ENCODE results near the gene ANKRD12.
A peak's percentile ranks its signal among the peaks of the same experiment; 100 is the strongest.
"Not testable (repeated sequence)": the region's sequence is repeated elsewhere in the genome, so short reads cannot be mapped to it uniquely, and the experiment has no call there.

The ANKRD12 gene

DNA sequence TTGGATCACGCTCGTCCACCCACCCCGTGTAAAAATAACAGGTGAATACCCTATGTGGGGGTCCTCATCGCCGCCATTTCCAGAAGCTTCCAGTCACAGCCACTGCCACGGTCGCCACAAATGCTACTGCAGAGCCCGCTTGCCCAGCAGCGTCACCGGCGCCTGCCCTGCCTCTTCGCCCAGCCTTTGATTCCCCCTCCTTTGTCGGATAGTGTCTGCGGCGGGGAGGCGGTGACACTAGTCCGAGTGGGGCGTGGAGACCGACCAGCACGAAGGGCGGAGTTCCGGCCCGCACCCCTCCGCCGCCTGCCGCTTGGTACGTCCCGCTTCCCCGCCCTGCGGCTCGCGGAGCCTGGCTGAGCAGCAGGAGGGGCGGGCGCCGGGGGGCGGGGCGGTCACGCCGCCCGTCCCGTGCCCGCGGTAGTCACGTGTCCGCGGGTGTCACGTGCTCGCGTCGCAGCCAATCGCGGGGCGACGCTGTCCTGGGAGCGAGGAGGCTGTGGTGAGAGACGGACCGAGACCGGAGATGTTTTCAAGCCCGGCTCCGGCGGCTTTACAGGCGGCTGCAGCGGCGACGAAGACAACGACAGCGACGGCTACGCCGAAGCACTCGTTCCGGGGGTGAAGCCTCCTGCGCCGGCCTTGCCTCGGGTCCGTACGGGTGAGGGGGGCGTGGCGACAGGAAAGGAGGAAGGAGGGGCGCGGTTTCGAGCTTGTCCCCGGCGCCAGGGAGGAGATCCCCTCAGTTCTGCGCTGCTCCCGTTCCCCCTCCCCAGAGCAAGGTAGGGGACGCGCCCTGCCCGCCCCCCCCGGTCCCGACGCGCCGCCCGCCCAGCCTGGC is at the start of gene ANKRD12:
Gene ANKRD12, plus strand, starts transcription at position 467 of the 841 bp plus-strand sequence. CDS start 45,652 bp downstream, outside the sequence.
- DNase-seq (ENCODE audit: low spot score) = peak; percentile 98

DNA sequence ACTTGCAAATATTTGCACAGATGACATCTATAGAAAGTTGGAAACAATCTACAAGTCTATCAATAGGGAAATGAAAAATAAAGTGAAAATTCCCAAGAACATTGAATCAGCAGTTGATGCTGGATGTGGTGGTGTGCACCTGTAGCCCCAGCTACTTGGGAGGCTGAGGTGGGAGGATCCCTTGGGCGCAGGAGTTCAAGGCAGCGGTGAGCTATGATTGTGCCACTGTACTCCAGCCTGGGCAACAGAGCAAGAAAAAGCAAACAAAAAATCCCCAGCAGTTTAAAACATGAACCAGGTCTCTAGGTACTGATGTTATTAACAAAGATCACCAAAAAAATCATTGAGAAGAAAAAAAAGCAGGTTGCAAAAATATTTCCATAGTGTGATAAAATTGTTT is 49.4 kb upstream of the ANKRD12 start:
- no peak for DNase-seq (ENCODE audit: low spot score)

DNA sequence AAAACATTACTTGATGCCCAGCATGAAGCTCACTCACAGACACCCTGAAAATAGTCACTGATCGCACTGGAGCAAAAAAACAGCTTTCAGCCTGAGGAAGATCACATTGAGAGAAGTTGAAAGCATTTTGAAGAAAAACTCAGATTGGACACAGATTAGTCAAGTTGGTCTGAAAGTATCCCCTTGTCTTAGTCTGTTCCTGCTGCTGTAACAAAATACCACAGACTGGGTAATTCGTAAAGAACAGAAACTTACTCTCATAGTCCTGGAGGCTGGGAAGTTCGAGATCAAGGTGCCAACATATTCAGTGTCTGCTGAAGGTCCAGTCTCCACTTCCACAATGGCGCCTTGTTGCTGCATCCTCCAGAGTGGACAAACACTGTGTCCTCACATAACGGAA is 48.3 kb upstream of the ANKRD12 start:
- DNase-seq (ENCODE audit: low spot score) = no peak

- not testable (repeated sequence) for DNase-seq (ENCODE audit: low spot score)
These were observed 47.9 kb upstream of the ANKRD12 start for GRCh38 chr18:9088727-9089126.

GRCh38 chr18:9090578-9090977 is 46.0 kb upstream of the ANKRD12 start:
- DNase-seq (ENCODE audit: low spot score) = no peak

- DNase-seq (ENCODE audit: low spot score) = no peak
These were observed 45.5 kb upstream of the ANKRD12 start for GRCh38 chr18:9091066-9091476.

DNA sequence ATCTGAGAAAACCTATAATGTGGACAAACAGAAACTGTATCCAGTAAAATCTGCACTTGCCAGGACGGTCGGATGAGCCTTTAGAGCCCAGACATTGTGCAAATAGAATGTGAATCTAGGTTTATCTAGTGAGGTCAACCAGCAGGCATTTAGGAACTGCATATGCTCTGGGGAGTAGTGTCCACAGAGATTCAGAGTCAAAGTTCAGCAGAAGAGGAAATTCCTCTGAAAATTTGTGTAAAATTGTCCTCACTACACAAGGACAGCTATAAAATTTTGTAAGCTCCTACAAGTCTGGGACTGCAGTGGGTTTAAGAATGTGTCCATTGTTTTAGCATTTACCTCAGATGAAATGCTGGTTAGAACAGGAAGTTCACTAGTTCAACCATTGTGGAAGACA is 43.9 kb upstream of the ANKRD12 start:
- DNase-seq (ENCODE audit: low spot score) = no peak

DNA sequence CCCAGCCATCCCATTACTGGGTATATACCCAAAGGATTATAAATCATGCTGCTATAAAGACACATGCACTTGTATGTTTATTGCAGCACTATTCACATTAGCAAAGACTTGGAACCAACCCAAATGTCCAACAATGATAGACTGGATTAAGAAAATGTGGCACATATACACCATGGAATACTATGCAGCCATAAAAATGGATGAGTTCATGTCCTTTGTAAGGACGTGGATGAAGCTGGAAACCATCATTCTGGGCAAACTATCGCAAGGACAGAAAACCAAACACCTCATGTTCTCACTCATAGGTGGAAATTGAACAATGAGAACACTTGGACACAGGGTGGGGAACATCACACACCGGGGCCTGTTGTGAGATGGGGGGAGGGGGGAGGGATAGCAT is 43.5 kb upstream of the ANKRD12 start:
- DNase-seq (ENCODE audit: low spot score) = not testable (repeated sequence)

GRCh38 chr18:9094307-9095226 is 42.0 kb upstream of the ANKRD12 start:
- DNase-seq (ENCODE audit: low spot score) = no peak

DNA sequence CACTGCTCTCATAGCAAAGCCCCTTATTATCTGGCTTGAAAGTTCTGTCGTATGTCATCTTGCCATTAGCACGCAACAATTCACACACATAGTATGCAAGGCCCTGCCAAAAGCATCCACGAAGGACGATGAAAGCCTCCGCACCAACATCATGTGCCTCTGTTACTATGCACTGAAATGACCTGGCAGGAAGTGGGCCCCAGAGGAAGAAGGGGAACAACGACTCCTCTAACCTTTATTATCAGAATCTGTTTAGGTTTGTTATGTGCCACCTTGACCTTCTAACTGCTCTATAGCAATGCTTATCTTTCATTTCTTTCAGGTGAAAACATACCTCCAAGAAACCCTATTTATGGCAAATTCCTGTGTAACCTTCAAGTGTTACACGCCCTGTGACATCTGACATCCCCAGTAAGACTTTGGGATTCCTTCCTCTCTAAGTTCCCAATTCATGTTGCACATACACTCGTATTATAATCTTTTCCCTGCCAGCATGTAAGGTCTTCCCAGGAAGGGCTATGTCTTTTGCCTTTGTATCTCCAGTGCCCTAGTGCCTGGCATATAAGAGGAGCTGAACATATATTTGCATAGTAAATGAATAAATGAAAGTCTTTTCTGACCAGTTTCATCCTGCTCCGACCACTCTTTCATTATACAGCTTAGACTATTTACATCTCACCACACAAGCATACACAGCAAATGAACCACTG is 41.1 kb upstream of the ANKRD12 start:
- no peak for DNase-seq (ENCODE audit: low spot score)

DNA sequence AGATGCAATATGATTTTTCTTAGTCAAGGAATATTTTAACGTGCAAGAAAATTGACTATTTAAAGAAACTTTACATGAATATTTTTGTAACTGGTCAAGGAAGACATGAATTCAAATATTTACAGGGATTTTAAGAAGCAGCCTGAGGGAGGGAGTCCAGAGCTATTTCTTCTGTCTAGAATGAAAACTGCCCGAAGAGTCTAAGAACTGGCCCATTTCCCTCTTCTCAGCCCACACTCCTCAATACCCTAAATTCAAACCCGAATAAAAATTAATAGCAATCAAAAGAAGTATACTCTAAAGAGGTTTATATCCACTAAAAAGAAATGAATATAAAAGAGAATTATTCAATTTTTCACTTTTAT is 40.6 kb upstream of the ANKRD12 start:
- DNase-seq (ENCODE audit: low spot score) = no peak

DNA sequence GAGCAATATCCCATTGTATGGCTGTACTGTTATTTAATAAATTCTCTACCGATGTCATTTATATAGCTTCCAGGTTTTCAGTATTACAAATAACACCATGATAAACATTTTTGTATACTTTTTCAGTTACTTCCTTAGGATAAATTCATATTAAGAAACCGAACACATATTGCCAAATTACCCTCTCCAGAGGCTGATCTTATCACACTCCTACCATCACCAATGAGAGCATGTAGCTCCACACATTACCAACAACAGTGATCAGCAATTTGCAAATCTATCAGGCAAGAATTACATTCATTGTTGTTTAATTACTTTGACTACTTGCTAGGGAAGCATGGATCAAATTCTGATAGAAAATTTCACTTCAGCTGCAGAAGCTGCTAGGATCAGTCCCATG is 39.9 kb upstream of the ANKRD12 start:
- DNase-seq (ENCODE audit: low spot score) = no peak

- no peak for DNase-seq (ENCODE audit: low spot score)
These were observed 39.2 kb upstream of the ANKRD12 start for GRCh38 chr18:9097349-9097748.

DNA sequence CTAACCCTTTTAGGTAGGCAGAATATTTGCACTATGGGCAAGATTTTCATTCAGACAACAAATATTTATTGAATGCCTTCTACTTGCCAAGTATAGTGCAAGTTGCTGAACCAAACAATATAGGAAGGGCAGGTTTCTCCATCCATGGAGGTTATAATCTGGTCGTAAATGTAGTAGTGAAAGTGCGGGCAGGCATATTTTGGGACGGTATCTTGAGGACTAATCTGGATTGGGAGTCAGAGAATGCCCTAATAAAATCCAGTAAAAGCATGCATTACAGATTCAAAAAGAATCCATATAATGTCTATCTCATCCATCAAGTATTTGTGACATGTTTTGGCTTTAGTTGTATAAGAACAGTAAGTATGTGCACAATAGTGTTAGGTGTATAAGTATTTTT is 35.8 kb upstream of the ANKRD12 start:
- DNase-seq (ENCODE audit: low spot score) = no peak

- DNase-seq (ENCODE audit: low spot score) = peak; percentile 8
These were observed 34.7 kb upstream of the ANKRD12 start for GRCh38 chr18:9101730-9102507.

DNA sequence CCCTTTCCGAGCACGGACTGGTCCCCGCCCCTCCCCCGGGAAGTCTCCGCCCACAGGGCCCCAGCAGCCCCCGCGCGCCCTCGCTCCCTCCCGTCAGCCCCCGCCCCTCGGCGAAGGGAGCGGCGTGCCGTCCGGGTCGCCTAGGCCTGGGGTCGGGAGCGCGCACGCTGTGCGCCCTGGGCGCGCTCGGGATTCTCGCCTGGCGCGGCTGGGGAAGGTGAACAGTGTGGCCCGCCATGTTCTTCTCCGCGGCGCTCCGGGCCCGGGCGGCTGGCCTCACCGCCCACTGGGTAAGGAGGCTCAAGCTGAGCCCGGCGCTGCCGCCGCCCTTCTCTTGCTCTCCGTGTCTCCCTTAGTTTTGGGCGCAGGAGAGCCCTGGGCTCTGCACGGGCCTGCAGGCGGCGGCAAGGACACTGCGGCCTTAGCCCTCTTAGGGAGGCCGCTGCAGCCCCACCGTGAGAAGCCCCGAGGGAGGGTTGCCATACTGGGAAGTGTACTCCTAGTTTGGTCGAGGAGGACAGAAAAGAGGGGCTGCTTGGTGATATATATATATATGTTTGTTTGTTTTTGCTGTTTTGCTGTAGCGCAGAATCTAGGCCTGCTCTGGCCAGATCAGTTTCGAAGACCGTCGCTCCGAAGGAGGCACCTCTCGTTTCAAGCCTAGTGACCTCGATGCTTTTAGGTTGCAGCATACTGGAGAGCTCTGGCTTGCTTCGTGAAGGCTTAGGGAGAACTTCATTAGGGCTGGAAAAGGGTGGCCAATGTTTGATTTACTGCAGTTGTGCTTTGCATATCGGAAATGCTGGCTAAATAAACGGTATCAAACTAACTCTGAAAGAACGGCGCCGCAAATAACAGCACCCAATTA is 33.8 kb upstream of the ANKRD12 start, which contains the start of gene NDUFV2:
Gene NDUFV2, plus strand, starts transcription at position 192 of the 868 bp plus-strand sequence. Its CDS starts 45 bp downstream, at position 237.
- DNase-seq (ENCODE audit: low spot score) = peak; percentile 93

- peak; percentile 75 for DNase-seq (ENCODE audit: low spot score)
These were observed 33.2 kb upstream of the ANKRD12 start for GRCh38 chr18:9103376-9103873.

GRCh38 chr18:9104244-9104901 is 32.2 kb upstream of the ANKRD12 start:
- peak; percentile 61 for DNase-seq (ENCODE audit: low spot score)

DNA sequence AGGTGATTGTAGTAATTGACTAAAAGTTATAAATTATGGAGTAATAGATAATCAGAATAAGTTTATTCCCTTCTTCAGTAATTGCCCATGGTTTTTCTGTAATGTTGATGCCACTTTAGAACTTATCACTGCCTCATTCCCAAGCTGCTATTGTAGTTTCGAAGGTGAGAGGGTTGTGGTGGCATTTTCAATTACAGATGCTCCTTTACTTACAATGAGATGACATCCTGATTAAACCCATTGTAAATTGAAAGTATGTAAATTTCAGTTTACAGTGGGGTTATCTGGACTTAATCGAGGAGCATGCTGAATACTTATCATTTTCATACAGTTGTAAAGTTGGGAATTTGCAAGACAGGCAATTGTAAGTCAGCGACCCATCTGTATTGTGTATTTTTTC is 31.2 kb upstream of the ANKRD12 start:
- DNase-seq (ENCODE audit: low spot score) = peak; percentile 10

DNA sequence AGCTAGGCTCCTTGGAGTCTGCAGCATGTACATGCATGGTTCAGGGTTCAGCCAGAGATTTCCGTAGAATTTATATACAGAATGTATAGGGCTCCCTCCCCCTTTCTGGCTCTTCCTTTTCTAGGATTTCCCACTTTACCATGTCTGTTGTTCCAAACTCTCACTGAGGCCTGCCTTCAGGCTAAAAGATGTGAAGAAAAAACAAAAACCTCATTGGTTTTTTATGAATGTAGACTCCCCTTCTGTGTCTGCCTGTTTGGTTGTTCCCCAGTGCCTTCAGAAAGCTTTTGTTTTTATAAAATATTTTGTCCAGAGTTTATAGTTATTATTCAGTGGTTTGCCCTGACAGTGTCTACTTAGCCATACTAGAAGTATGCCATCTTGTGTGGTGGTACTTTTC is 30.5 kb upstream of the ANKRD12 start:
- no peak for DNase-seq (ENCODE audit: low spot score)

Data from hematopoietic multipotent progenitor cell treated with erythropoietin and hydrocortisone succinate and interleukin-3 and kit ligand, for 17 days (in vitro differentiated cells).